AG10803 (cell line): ENCODE data around the gene TAGLN3.

Experiments used
- DNase-seq: peaks from one replicate; pipeline ENCODE4 v3.0.0; 2010; ENCODE audit warnings: low read depth
- H3K4me3 ChIP-seq: 2 replicates; pipeline ENCODE4 v1.5.1; 2011; ENCODE audit warnings: mild to moderate bottlenecking, low read length, control low read depth
- TF ChIP-seq, protein P1 (sequence below): conservative IDR thresholded peaks from 2 replicates; pipeline ENCODE4 v1.5.1; 2011; ENCODE audit warnings: mild to moderate bottlenecking, low read length, control low read depth, inconsistent platforms

The TAGLN3 gene

DNA sequence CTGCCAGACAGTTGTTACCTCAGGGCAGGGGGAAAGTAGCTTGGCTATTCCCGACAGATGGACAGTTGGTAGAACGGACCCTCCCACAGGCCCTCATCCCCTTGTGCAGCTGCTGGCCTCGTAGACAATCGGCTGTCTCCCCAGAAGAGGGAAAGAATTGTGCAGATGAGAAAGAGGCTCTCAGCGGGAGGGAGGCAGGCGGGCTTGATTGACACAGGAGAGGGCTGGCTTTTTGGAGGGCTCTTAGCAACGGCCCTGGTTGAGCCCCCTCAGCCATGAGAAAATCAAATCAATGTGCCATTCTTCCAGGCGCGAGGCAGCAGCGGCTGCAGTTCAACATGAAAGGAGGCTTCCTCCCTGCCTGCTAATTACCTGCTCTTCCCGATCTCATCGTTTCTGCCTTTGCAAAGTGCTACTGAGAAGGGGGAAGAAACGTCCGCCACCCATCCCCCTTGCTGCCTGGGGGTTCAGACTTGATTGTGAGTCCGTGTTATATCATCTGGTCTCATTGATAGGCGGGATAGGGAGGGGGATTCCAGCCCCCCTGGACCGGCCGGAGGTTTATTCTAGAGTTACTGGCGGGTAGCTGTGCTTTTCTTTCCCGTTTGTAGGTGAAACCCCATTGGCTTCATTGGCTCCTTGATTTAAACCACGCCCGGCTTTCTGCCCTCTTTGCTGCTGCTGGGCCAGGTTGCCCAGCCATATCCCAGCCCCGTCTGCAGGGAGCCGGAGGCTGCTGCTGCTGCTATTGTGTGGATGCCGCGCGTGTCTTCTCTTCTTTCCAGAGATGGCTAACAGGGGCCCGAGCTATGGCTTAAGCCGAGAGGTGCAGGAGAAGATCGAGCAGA lies at the start of gene TAGLN3:
TSS of gene TAGLN3 (plus strand) at position 287 of the 848 bp plus-strand sequence. CDS start at position 788, 501 bp downstream.
- H3K4me3 ChIP-seq: peak within 1 kb of the TSS; percentile 54
- no peak for DNase-seq

DNA sequence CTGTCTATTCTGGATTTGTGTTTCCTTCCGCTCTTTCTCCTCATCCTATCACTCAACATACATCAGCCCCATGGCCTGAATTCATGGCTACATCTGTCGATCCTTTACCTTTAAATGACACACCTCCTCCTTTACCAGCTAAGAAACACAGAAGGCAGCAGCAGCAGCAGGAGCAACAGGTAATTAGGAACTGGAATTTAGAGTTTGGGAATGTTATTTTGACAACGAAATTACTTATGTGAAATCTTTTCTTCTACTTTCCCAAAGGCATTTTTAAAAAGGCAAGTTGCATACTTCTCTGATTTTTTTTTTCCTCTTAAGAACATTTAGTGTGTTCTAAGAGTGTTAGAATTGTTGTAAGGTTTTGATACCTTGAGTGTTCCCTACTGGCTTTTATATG lies 49.0 kb upstream of the TAGLN3 start:
- H3K4me3 ChIP-seq: no peak overlapping the region
- TF ChIP-seq, protein P1, sequence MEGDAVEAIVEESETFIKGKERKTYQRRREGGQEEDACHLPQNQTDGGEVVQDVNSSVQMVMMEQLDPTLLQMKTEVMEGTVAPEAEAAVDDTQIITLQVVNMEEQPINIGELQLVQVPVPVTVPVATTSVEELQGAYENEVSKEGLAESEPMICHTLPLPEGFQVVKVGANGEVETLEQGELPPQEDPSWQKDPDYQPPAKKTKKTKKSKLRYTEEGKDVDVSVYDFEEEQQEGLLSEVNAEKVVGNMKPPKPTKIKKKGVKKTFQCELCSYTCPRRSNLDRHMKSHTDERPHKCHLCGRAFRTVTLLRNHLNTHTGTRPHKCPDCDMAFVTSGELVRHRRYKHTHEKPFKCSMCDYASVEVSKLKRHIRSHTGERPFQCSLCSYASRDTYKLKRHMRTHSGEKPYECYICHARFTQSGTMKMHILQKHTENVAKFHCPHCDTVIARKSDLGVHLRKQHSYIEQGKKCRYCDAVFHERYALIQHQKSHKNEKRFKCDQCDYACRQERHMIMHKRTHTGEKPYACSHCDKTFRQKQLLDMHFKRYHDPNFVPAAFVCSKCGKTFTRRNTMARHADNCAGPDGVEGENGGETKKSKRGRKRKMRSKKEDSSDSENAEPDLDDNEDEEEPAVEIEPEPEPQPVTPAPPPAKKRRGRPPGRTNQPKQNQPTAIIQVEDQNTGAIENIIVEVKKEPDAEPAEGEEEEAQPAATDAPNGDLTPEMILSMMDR: no peak
- DNase-seq: no peak

More for the DNA sequence above, at the start of gene TAGLN3:
- TF ChIP-seq, protein P1: no peak

DNA sequence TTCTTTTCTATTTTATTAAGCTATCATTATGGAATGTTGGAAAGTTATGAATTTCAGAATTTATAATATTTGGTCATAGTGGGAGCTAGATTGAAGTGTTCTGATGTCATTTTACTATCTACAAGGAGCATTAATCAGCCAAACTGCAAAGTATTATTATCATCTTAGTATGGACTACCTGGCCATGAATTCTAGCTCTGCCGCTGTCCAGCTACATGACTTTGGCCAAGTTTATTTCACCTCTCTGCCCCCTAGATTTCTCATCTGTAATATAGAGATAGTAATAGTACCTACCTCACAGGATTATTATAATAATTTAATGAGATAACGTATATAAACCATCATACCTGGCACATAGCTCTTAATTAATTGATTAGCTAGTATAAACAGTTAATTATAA lies 47.7 kb upstream of the TAGLN3 start:
- DNase-seq: no peak
- TF ChIP-seq, protein P1: no peak
- no peak overlapping the region for H3K4me3 ChIP-seq

DNA sequence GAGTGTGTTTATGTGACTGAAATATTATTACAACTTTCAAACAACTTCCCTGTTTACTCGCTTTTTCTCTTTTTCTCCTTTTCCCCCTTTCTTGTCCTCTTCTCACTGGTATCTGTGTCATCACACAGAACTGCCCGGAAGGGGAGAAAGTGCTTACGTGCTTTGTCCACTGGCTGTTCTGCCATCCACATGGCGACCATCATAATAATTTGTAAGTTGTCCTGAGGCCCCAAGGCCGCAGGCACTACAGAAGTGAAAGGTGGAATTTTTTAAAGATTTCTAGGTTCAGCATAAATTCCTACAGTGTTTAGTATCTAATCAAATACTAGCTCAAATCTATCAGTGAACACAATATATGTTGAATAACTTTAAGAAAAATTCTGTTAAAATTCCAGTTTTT lies 46.6 kb upstream of the TAGLN3 start:
- no peak overlapping the region for H3K4me3 ChIP-seq
- DNase-seq: no peak
- TF ChIP-seq, protein P1: no peak

DNA sequence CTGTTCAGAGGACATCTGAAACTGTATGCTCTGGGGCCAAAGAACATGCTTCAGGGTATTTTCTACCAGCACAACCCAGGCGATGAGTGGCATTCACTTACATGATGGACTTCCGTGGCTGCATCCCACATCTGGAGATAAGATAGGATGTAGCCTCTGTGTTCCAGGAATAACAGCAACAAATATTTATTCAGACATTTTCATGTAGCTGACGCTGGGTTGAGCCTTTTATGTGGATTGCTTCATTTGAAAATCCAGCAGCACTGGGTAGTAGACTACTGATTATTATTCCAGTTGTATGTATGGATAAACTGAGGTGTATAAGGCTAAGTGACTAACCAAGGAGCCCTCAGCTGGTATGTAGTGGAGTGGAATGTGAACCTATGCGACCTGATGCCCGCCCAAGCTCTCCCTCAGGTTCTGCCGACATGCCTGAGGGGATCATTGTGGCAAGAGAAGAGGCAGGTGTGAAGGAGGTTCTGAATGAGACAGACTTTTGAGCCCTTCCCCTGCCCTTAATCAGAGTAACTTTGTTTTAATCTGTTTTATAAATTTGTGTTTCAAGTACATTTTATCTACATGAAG lies 45.8 kb upstream of the TAGLN3 start:
- no peak for DNase-seq
- TF ChIP-seq, protein P1: no peak
- no peak overlapping the region for H3K4me3 ChIP-seq

DNA sequence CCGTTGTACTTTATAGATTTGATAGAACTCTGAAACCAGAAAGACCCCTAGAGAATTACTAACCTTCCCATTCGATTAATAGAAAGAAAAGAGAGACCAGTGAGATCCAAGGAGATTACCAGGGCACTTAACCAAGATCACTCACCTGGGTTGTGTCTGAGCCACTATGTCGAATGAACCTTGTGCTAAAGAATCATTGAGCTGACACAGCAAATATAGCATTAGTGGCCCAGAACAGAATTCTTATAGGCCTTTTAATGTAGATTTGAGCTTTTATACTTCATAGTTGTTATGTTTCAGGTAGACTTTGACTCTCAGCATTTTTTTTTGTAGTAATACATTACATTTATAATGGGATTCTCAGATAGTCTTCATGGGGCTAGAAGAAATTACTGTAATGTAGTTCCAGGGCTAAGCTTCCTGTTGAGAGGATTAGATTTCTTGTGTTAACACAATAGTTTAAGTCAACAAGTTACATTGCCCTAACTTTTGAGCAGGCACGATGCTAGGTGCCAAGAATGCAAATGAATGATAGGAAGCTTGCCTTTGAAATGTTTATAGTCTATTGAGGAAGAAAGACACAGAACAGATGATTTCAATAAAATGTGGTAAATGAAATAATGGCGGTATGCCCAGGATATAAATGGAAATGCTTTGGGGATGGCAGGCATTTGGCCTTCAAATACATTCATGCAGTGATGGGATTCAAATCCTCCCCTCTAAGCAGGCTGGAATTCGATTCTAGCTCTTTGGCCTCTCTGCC lies 44.3 kb upstream of the TAGLN3 start:
- no peak overlapping the region for H3K4me3 ChIP-seq
- TF ChIP-seq, protein P1: no peak
- peak; percentile 93 for DNase-seq
